Gastrocnemius medialis (tissue), 4 donors: ENCODE results near the gene GUCY2D. TPM values are rescaled to one million over a fixed set of nuclear protein-coding genes. Genes with fewer than 3 reads are reported as not detected.

Source experiments
- ATAC-seq, 2 donors: fragments of 150-250 bp; one replicate each; pipeline ENCODE4 v1.9.1; 2016
- DNase-seq, 2 donors: peaks; one replicate each; pipeline ENCODE4 v3.0.0-alpha.2; 2019
- H3K27ac ChIP-seq, 4 donors: fragments of 200-600 bp; sonication (generic); 1 replicate in 1 of 4; 2 replicates in 3 of 4; pipeline ENCODE4 v1.5.1; 2016 to 2018; ENCODE audit warnings: mild to moderate bottlenecking in 2 of 4, moderate library complexity in 1 of 4
- H3K27me3 ChIP-seq, 3 donors: fragments of 200-600 bp; sonication (generic) in 2 of 3; 1 replicate in 1 of 3; 2 replicates in 2 of 3; pipeline versions ENCODE4 v1.5.1 to v1.6.0; 2016 to 2019; ENCODE audit warnings: mild to moderate bottlenecking in 1 of 3, moderate library complexity in 1 of 3
- H3K36me3 ChIP-seq, 2 donors: fragments of 200-600 bp; sonication (generic) in 1 of 2; one replicate each; pipeline ENCODE4 v1.5.1; 2017 to 2018
- H3K4me1 ChIP-seq, 2 donors: fragments of 200-600 bp; sonication (generic) in 1 of 2; one replicate each; pipeline ENCODE4 v1.5.1; 2016 to 2017; ENCODE audit warnings: mild to moderate bottlenecking in 2 of 2
- H3K4me3 ChIP-seq, 4 donors: fragments of 200-600 bp; sonication (generic) in 3 of 4; 1 replicate in 1 of 4; 2 replicates in 3 of 4; pipeline ENCODE4 v1.5.1; 2016 to 2019; ENCODE audit warnings: mild to moderate bottlenecking in 2 of 4
- H3K9me3 ChIP-seq, 3 donors: fragments of 200-600 bp; sonication (generic) in 2 of 3; 1 replicate in 1 of 3; 2 replicates in 2 of 3; pipeline ENCODE4 v1.5.1; 2016 to 2019
- POLR2A ChIP-seq, 2 donors: fragments of 450-650 bp; IDR thresholded peaks; one replicate each; pipeline ENCODE4 v1.6.1; 2017; ENCODE audit warnings: antibody characterized with exemption in 2 of 2, mild to moderate bottlenecking in 2 of 2, moderate library complexity in 2 of 2
- in situ Hi-C, 4 donors: fragments of 200-750 bp; cut with MboI; loops; one replicate each; pipeline versions ENCODE4 v1.15.0 to v1.8.0; 2017; ENCODE audit warnings: low sequenced_read_pairs in 4 of 4
- intact Hi-C: fragments of 100-400 bp; cut with DNase I; formaldehyde crosslinking; loops from one replicate; pipeline ENCODE4 v1.15.1; 2023; ENCODE audit warnings: low total_unique reads
- total RNA-seq, 4 donors: library from RNA; depleted of rRNA; stranded (reverse); fragments of >200 nt; gene quantifications; one replicate each; pipeline versions ENCODE4 v1.1.0 to v1.2.3, GENCODE V29; 2016
- TF ChIP-seq, protein P1 (sequence below), 5 experiments: fragments of 450-650 bp in 3 of 5; fragments of 200-600 bp in 2 of 5; sonication (generic) in 2 of 5; IDR thresholded peaks in 4 of 5; conservative IDR thresholded peaks in 1 of 5; 1 replicate in 4 of 5; 2 replicates in 1 of 5; pipeline ENCODE4 v1.5.1; 2016 to 2019; ENCODE audit warnings: antibody characterized with exemption in 5 of 5, mild to moderate bottlenecking in 3 of 5, moderate library complexity in 3 of 5

GUCY2D gene
- total RNA-seq, 4 donors from 2014 or later = not detected

GRCh38 chr17:8006836-8007680 is 4.6 kb downstream of the GUCY2D start:
- Histone ChIP-seq H3K4me3 (no peak overlapping the region), H3K9me3 (no peaks in the 10 kb centered on the region), H3K4me1 (peaks cover 0 to 6% of the 10 kb centered on the region in 2 donors), H3K27me3 (peaks cover 21 to 31% (median 27%) of the 10 kb centered on the region in 3 donors), H3K36me3 (no peaks in the 10 kb centered on the region), H3K27ac (no peak overlapping the region)
- DNase-seq = no peak
- TF ChIP-seq POLR2A (IDR thresholded peaks at IDR 0.05) = no peak
- TF ChIP-seq, protein P1, sequence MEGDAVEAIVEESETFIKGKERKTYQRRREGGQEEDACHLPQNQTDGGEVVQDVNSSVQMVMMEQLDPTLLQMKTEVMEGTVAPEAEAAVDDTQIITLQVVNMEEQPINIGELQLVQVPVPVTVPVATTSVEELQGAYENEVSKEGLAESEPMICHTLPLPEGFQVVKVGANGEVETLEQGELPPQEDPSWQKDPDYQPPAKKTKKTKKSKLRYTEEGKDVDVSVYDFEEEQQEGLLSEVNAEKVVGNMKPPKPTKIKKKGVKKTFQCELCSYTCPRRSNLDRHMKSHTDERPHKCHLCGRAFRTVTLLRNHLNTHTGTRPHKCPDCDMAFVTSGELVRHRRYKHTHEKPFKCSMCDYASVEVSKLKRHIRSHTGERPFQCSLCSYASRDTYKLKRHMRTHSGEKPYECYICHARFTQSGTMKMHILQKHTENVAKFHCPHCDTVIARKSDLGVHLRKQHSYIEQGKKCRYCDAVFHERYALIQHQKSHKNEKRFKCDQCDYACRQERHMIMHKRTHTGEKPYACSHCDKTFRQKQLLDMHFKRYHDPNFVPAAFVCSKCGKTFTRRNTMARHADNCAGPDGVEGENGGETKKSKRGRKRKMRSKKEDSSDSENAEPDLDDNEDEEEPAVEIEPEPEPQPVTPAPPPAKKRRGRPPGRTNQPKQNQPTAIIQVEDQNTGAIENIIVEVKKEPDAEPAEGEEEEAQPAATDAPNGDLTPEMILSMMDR (IDR thresholded peaks at IDR 0.05 in 4 of 5, conservative IDR thresholded peaks at IDR 0.05 in 1 of 5) = no peak
- intact Hi-C loops = no loop called here
- ATAC-seq = no peak
- in situ Hi-C loops = no loop called here

- Histone ChIP-seq H3K4me3 (no peak overlapping the region), H3K27me3 (peaks cover 13 to 24% (median 19%) of the 10 kb centered on the region in 3 donors), H3K36me3 (no peaks in the 10 kb centered on the region), H3K4me1 (peaks cover 0 to 2% of the 10 kb centered on the region in 2 donors), H3K27ac (no peak overlapping the region), H3K9me3 (no peaks in the 10 kb centered on the region)
- intact Hi-C loops = no loop called here
- DNase-seq (no peak), ATAC-seq (no peak)
- in situ Hi-C loops = no loop called here
- TF ChIP-seq, protein P1 (IDR thresholded peaks at IDR 0.05 in 4 of 5, conservative IDR thresholded peaks at IDR 0.05 in 1 of 5) = no peak
- no peak for TF ChIP-seq POLR2A (IDR thresholded peaks at IDR 0.05)
These were observed 5.4 kb downstream of the GUCY2D start for GRCh38 chr17:8007836-8008235.

GRCh38 chr17:8012045-8012580 is 9.7 kb downstream of the GUCY2D start:
- intact Hi-C loops = no loop called here
- no peak overlapping the region for H3K27ac ChIP-seq
- peaks cover 8% of the 10 kb centered on the region in 2 donors for H3K4me1 ChIP-seq
- in situ Hi-C loops = no loop called here
- H3K4me3 ChIP-seq = no peak overlapping the region
- DNase-seq (no peak), ATAC-seq (no peak)
- TF ChIP-seq POLR2A (IDR thresholded peaks at IDR 0.05) = no peak
- TF ChIP-seq, protein P1 (IDR thresholded peaks at IDR 0.05 in 4 of 5, conservative IDR thresholded peaks at IDR 0.05 in 1 of 5) = no peak
- H3K9me3 ChIP-seq = no peaks in the 10 kb centered on the region
- H3K27me3 ChIP-seq = peaks cover 17 to 20% (median 19%) of the 10 kb centered on the region in 3 donors
- H3K36me3 ChIP-seq = no peaks in the 10 kb centered on the region

- DNase-seq (no peak), ATAC-seq (no peak)
- Histone ChIP-seq H3K36me3 (no peaks in the 10 kb centered on the region), H3K27me3 (peaks cover 17 to 20% (median 19%) of the 10 kb centered on the region in 3 donors), H3K4me3 (no peak overlapping the region), H3K27ac (no peak overlapping the region), H3K4me1 (peaks cover 8% of the 10 kb centered on the region in 2 donors), H3K9me3 (no peaks in the 10 kb centered on the region)
- intact Hi-C loops = no loop called here
- TF ChIP-seq POLR2A (IDR thresholded peaks at IDR 0.05) = no peak
- TF ChIP-seq, protein P1 (IDR thresholded peaks at IDR 0.05 in 4 of 5, conservative IDR thresholded peaks at IDR 0.05 in 1 of 5) = no peak
- in situ Hi-C loops = no loop called here
These were observed 10.7 kb downstream of the GUCY2D start for GRCh38 chr17:8012996-8013640.
